A673 (cell line): ENCODE measurements around the gene LRP1B. TPM values are rescaled to one million over a fixed set of nuclear protein-coding genes. Genes with fewer than 3 reads are reported as not detected.

Source experiments
- BruUV-seq: library from RNA; stranded (reverse); fragments of 400-500 nt; replicated peaks from 2 replicates; lab custom pipeline; 2021; lab: Mats Ljungman, UMichigan
- CTCF ChIA-PET: fragments of 300-600 bp; sonication (Branson Sonifier 250); formaldehyde crosslinking; loops from one replicate; lab custom pipeline; 2022; ENCODE audit warnings: antibody characterized with exemption; lab: Charles Lee
- POLR2A ChIA-PET: fragments of 300-600 bp; sonication (Branson Sonifier 250); formaldehyde crosslinking; loops from one replicate; lab custom pipeline; 2022; ENCODE audit warnings: antibody characterized with exemption; ENCODE audit not compliant: low non-redundant PET; lab: Charles Lee
- DNase-seq: peaks from one replicate; pipeline ENCODE4 v3.0.0-alpha.2; 2015; ENCODE audit warnings: low spot score
- H3K27ac ChIP-seq: fragments of 200-600 bp; sonication (generic); 2 replicates; pipeline ENCODE4 v1.5.1; 2016; ENCODE audit warnings: mixed run types, low read depth, mild to moderate bottlenecking, mixed read lengths, antibody characterized with exemption, low read length; ENCODE audit not compliant: poor library complexity, severe bottlenecking
- H3K27me3 ChIP-seq: fragments of 200-600 bp; sonication (generic); replicated peaks from 2 replicates; pipeline ENCODE4 v1.6.1; 2017; ENCODE audit warnings: mixed run types, low read depth, mild to moderate bottlenecking, mixed read lengths, antibody characterized with exemption, low read length; ENCODE audit not compliant: insufficient read depth, poor library complexity
- H3K36me3 ChIP-seq: fragments of 200-600 bp; sonication (generic); 2 replicates; pipeline ENCODE4 v1.6.1; 2016; ENCODE audit warnings: mixed run types, mild to moderate bottlenecking, mixed read lengths, antibody characterized with exemption, low read length; ENCODE audit not compliant: insufficient read depth, poor library complexity, severe bottlenecking
- H3K4me1 ChIP-seq: fragments of 200-600 bp; sonication (generic); 2 replicates; pipeline ENCODE4 v1.6.1; 2017; ENCODE audit warnings: mixed run types, mild to moderate bottlenecking, mixed read lengths, antibody characterized with exemption, low read length; ENCODE audit not compliant: insufficient read depth, poor library complexity, severe bottlenecking
- H3K4me3 ChIP-seq: fragments of 200-600 bp; sonication (generic); 2 replicates; pipeline ENCODE4 v1.5.1; 2016; ENCODE audit warnings: low read depth, mixed run types, mild to moderate bottlenecking, mixed read lengths, low read length; ENCODE audit not compliant: poor library complexity, severe bottlenecking
- H3K9me3 ChIP-seq: fragments of 200-600 bp; sonication (generic); 2 replicates; pipeline ENCODE4 v1.6.1; 2016; ENCODE audit warnings: mixed run types, low read depth, mild to moderate bottlenecking, mixed read lengths, antibody characterized with exemption, low read length; ENCODE audit not compliant: poor library complexity, severe bottlenecking
- CTCF ChIP-seq: fragments of 300-800, 200-600 bp; sonication (generic); conservative IDR thresholded peaks from 2 replicates; pipeline ENCODE4 v1.5.1; 2017; ENCODE audit warnings: low read depth, mild to moderate bottlenecking, antibody characterized with exemption, low read length, moderate library complexity, mixed read lengths
- EZH2 ChIP-seq: fragments of 200-600 bp; sonication (generic); IDR thresholded peaks from 2 replicates; pipeline ENCODE4 v1.6.1; 2017; ENCODE audit warnings: borderline replicate concordance, low read depth, mild to moderate bottlenecking, mixed read lengths, antibody characterized with exemption, low read length; ENCODE audit not compliant: poor library complexity, severe bottlenecking
- intact Hi-C: fragments of 100-400 bp; cut with micrococcal nuclease; formaldehyde crosslinking; loops from one replicate; pipeline ENCODE4 v1.10.0; 2022; ENCODE audit not compliant: unreplicated experiment
- total RNA-seq: library from RNA; stranded (reverse); gene quantifications from 2 replicates; pipeline ENCODE4 v1.2.3, GENCODE V29; 2021

The LRP1B gene
- total RNA-seq, 1 experiment from 2014 or later: 9.9 TPM

- no peak overlapping the region for H3K27ac ChIP-seq
- CTCF ChIA-PET: no interaction called here
- no peaks in the 10 kb centered on the region for H3K36me3 ChIP-seq
- no peak overlapping the region for H3K4me3 ChIP-seq
- DNase-seq: no peak
- BruUV-seq: no TSS peak
- TF ChIP-seq EZH2: no peak
- TF ChIP-seq CTCF: no peak
- H3K27me3 ChIP-seq: no peaks in the 10 kb centered on the region
- no peaks in the 10 kb centered on the region for H3K9me3 ChIP-seq
- intact Hi-C loops: no loop called here
- peaks cover 11% of the 10 kb centered on the region for H3K4me1 ChIP-seq
- POLR2A ChIA-PET: no interaction called here
Measured at GRCh38 chr2:140362361-140362760, 1768.5 kb downstream of the LRP1B start.

- DNase-seq: peak; percentile 69
- Histone ChIP-seq H3K27me3 (no peaks in the 10 kb centered on the region), H3K9me3 (no peaks in the 10 kb centered on the region), H3K4me3 (no peak overlapping the region), H3K27ac (peak overlapping the region; percentile 42), H3K4me1 (peaks cover 23% of the 10 kb centered on the region), H3K36me3 (no peaks in the 10 kb centered on the region)
- CTCF ChIA-PET: interaction anchor here (0.6 kb wide), 1 partner anchor 18 kb away, joined by 3 read pairs; no protein-coding TSS in a partner anchor
- intact Hi-C loops: no loop called here
- POLR2A ChIA-PET: no interaction called here
- no TSS peak for BruUV-seq
- TF ChIP-seq CTCF: no peak
Measured at GRCh38 chr2:140359056-140359771, 1771.6 kb downstream of the LRP1B start.

GRCh38 chr2:140356697-140357096 lies 1774.1 kb downstream of the LRP1B start:
- ChIA-PET CTCF (no interaction called here), POLR2A (no interaction called here)
- intact Hi-C loops: no loop called here
- no peak for DNase-seq
- TF ChIP-seq EZH2: no peak
- TF ChIP-seq CTCF: no peak
- H3K36me3 ChIP-seq: no peaks in the 10 kb centered on the region
- no peak overlapping the region for H3K27ac ChIP-seq
- no TSS peak for BruUV-seq
- H3K9me3 ChIP-seq: no peaks in the 10 kb centered on the region
- H3K27me3 ChIP-seq: no peaks in the 10 kb centered on the region
- H3K4me1 ChIP-seq: peaks cover 34% of the 10 kb centered on the region
- no peak overlapping the region for H3K4me3 ChIP-seq
